NOMO-1 treated with dmso at 0.1 percent for 144 hours (cell line): ENCODE results near the gene ID3.
"Not testable (repeated sequence)": the region's sequence is repeated elsewhere in the genome, so short reads cannot be mapped to it uniquely, and the experiment has no call there.

Experiments used
- DNase-seq: peaks from one replicate; lab custom pipeline; 2025; ENCODE audit not compliant: unreplicated experiment; lab: John Stamatoyannopoulos, UW

ID3 gene

DNA sequence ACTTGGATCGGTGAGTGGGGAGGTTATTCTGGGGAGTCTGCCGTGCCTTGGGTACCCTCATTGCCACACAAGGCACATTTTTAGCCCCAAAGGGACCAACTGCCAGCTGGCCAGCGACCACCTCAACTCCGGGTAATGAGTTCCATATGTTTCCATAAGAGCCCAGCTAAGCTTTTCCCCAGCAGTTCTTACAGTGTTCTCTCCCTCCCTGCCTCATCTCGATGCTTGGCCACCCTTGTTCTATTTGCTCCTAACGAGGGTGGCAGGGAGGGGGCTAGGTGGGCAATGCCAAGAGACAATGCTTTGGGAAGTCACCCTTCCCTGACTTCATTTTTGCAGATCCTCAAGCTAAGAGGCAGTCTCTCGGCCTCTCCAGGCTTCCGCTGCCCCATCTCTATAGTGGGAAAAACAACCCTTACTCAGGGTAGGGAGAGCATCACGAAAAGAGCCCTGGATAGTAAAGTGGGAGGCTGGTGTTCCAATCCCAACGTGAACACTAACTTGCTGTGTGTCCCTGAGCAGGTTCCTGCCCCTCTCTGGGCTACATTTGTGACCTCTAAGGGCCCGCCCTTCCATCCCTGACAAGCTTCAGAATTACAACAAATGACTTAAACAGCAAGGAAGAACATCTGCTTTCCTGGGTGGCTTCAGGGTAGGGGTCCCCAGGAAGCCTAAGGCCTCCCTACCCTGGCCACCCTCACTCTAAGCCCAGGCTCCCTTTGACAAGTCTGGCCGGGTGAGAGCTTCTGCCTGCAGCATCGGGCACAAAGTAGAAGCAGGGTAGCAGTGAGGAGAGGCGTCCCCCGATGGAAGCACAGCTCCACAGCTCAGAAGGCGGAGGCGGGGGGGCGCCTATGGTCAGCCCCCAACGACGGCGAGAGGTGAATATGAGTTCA, 5.8 kb downstream of the ID3 start:
- no peak for DNase-seq

DNA sequence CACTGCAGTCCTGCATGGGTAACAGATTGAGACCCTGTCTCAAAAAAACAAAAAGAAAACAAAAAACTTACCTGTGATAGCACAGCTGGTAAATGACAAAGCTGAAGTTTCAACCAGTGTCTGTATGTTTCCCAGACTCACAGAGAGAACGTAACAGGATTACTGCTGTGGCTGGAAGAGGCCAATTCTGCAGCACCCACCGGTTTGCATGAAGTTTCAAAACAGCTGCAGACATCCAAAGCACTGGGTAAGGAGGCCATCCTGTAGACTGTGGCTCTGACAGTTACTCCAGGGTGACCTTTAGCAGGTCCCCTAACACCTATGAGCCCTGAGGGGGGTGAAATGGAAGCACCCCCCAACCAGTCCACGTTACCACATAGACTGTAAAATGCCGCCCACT, 7.5 kb downstream of the ID3 start:
- no peak for DNase-seq

DNA sequence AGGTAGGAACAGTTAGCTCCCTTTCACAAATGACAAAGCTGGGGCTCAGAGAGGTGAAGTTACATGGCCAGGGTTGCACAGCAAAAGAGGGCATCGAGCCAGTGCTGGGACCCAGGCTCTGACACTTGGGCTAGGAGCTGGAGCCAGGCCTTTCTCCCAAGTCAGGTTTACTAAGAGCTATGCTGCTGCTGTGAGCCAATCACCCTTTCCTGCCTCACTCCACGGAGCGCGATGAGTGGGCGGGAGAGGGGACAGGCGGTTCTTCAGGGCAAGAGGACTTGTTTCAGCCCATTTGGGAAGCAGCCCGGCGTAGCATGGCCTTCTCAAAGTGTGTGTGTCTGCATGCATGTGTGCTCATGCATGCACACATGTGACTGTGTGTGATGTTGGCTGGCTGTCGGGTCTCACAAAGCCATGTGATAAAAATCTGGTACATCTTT, 10.6 kb downstream of the ID3 start:
- no peak for DNase-seq

DNA sequence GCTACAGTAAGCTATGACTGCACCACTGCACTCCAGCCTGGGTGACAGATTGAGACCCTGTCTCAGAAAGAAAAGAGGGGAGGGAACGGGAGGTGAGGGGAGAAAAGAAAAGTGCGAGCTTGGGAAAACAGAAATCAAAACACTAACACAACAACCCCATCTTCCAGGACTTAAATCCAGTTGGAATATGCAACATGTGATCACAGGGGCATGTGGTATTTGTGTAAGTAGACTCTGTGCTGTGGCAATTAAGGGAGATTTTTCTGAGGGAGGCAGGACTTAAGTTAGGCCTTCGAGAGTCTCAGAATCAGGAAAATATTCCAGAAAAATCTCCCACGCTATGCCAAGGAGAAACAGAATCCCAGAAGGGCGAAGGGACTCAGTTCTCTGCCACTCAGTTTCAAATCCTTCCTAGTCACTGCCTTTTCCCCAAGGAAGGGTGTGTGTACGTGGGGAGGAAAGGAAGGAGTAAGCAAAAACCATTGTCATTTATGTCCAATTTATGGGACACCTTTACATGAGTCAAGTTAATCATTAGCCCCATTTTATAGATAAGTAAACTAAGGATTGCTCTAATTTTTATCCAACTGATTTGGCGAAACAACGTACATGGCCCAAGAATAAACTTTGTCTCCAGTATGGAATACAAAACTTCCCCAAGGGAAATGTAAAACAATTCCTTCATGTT, 12.3 kb downstream of the ID3 start:
- DNase-seq, result no peak

DNA sequence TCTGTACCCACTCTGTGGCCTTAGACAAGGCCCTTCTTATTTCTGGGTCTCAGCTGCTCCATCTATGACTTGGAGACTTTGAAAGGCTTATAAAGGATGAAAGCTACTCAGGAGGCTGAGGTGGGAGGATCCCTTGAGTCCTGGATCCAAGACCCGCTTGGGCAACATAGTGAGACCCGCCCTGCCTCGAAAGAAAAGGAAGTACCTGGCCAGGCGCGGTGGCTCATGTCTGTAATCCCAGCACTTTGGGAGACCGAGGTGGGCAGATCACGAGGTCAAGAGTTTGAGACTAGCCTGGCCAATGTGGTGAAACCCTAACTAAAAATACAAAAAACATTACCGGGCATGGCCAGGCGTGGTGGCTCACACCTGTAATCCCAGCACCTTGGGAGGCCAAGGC, 13.4 kb downstream of the ID3 start:
- no peak for DNase-seq

DNA sequence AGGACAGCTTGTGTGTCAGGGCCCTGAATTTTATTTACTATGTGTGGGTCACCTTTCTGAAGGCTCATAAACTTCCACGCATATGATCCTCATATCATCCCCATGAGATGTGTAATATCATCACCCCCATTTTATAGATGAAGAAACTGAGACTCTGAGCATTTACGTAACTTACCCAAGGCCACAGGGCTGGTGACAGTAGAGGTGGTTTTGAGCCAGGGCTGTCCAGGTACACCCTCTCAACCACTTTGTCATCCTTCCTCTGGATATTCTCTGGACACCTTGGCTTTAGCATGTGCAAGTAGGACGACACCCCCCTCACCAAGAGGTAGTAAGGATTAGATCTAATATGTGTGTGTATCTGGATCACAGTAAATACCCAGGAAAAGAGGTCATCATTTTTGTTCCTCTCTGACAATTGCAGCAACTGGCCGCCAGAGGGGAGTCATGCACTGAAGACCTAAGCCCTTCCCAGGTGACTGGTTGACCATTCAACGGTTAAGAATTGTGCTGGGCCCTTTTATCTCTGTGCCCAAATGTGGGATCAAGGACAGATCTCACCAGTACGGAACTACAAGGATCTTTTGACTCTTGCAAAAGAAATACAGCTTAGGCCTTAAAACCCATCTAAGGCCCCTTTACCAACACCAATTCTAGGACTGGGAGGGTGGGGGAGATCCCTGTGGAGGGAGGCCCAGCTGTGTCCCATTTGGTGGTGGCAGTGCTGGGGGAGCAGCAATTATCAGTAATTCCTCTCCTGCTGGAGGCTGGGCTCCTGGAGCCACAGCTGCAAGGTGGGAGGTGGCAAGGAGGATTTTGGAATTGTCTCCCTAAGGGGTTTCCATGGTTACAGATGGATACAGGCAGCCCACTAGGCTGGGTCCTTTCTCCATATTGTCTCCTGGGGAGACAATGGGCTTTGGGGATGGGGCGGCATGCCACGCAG, 14.6 kb downstream of the ID3 start:
- no peak for DNase-seq

DNA sequence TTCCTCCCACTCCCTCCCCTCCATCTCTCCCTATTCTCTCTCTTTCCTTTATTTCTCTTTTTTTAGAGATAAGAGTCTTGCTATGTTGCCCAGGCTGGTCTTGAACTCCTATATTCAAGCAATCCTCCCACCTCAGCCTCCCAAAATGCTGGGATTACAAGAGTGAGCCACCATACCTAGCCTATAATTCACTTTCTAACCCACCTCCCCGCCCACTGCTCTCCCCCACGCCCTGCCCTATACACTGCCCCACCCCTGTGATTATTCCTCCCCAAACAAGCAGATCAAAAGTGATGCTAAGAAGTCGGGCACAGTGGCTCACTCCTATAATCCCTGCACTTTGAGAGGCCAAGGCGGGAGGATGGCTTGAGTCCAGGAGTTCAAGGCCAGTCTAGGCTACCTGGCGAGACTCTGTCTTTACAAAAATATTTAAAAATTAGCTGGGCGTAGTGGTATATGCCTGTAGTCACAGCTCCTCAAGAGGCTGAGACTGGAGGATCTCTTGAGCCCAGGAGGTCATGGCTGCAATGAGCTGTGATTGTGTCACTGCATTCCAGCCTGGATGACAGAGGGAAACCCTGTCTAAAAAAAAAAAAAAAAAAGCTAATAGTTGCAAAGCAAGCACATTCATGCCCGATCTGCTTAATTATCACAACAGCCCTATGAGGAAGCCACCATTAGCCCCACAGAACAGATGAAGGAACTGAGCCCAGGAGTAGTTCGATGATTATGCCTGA, 15.4 kb downstream of the ID3 start:
- no peak for DNase-seq

DNA sequence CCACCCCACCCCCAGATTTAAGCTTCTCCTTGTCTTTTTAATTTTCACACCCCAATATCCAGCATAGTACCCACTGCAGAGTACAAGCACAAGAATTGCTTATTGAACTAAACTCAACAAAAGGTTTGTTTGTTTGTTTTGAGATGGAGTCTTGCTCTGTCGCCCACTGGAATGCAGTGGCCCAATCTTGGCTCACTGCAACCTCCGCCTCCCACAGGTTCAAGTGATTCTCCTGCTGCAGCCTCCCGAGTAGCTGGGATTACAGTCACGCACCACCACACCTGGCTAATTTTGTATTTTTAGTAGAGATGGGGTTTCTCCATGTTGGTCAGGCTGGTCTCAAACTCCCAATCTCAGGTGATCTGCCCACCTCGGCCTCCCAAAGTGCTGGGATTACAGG, 16.4 kb downstream of the ID3 start:
- not testable (repeated sequence) for DNase-seq

DNA sequence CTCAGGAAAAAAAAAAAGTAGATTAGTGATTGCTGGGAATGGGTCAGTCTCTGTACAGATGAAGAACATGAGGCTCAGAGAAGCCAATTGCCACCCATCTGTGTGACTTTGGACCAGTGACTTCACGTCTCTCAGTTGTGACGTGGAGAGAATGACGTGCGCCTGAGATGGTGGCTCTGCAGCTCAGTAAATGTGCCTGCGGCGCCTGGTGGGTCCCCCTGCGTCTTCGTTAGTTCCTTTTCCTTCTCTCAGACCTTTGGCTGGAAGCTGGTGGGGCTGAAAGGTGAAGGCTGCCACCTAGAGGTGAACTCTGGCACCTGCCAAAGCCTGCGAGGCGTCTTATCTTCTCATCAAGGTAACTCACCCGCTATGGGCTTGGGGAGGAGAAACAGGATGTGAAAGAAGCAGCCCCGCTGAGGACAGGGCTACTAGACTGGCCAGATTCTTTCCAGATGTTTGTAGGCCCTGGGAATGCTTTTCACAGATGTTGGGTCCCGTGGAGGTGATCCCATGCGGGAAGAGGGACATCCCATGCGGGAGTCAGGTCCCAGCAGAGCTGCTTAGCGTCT, 19.5 kb downstream of the ID3 start:
- DNase-seq, result peak; percentile 92

DNA sequence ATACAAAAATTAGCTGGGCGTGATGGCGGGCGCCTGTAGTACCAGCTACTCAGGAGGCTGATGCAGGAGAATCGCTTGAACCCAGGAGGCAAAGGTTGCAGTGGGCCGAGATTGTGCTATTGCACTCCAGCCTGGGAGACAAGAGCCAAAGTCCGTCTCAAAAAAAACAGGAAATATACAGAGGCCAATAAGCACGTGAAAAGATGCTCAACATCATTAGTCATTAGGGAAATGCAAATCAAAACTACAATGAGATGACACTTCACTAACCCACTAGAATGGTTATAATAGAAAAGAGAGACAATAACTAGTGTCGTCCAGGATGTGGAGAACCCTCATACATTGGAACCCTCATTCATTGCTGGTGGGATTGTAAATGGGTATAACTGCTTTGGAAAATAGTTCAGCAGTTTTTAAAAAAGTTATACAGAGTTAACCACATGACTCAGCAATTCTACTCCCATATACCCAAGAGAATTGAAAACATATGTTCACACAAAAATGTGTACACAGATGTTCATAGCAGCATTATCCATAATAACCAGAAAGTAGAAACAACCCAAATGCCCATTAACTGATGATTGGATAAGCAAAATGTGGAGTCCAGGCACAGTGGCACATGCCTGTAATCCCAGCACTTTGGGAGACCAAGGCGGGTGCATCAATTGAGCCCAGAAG, 21.9 kb downstream of the ID3 start:
- no peak for DNase-seq

DNA sequence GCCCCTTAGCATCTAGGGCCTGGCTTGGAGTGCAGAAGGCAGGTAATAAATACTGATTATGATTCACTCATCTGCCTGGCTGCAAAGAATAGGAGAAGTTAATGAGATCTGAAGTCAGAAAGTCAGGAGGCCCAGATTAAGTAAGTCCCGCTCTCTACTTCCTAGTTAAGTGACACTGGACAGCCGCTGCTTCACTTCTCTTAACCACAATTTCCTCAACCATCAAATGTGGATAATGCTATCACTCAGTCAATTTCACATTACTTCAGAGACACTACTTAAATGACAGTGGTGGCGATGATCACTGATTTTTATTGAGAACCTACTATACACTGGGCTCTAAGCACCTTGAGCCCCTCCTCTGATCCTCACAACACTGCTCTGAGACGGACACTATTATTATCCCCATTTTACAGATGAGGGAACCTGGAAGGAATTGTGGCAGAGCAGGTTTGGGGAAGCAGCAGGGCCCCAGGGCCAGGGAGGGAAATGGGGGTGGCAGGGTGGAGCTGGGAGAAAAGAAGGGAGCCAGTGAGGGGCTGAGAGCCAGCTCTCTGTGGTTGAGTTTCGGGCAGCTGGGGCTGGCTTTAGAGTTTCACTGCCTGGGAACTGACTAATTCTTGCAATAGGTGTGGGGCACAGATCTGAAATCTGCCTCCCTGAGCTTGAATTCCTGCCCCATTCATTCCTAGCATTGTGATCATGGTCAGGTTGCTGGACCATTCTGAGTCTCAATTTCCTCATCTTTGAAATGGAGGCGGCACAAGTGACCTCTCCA, 25.9 kb downstream of the ID3 start:
- DNase-seq, result peak; percentile 88

DNA sequence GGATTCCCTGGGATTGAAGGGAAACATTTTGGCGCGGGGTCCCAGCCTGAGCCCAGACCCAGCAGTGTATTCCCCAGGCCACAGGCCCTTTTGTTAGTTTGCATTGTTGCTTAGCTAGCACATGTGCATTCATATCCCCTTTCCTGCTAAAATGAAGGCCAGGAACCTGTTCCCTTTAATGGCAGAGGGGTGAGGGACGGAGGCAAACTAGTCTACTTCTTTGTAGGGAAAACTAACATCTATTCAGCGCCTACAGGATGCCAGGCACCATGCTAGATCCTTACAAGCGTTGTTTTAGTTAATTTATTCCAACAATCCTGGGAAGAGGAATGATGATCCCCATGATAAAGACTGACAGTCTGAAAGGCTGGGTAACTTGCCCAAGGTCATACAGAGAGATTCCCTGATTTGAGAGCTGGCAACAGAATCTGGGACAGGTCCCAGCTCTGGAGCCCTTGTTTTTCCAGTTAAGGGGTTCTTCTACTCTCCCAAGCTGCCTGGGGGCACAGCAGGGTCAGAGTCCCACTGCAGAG, 27.7 kb downstream of the ID3 start:
- no peak for DNase-seq

DNA sequence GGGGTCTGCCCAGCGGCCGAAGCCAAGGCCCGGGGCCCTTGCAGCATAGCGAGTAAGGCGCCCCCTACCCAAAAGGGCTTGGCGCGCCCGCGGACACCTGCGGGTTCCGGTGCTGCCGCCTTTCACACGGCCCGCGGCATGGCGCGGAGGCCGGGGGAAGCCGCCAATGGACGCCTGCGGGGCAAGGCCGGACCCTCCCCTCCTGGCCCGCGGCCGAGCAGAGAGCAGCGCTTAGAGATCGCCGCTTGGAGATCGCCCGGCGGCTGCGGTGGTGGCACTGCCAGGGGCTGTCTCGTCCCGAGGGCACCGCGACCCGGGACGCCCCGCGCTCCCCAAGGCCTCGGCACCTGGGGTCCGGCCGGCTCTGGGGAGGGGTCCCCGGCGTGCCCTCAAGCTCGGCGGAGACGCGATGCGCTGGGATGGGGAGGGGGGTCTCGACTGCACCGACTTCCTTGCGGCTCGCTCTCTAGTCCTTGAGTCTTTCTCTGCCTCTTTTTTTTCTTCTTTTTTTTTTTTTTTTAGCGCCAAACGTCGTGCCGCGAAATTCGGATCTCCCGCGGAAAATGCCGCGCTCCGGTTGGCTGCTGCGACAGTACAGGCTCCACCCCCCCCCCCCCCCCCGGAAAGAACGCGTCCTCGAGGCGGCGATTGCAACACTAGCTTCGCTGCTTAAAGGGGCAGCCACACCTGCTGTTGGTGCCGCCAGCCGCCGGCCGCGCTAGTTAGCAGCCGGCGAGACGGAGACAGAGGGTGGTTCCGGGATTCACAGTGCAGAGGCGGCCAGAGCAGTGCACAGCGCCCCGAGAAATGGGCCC, 28.3 kb downstream of the ID3 start, which contains the start of gene E2F2:
Gene E2F2, minus strand, starts transcription at position 487 of the 815 bp plus-strand sequence. Its CDS starts 440 bp downstream, at position 47.
- peak; percentile 81 for DNase-seq

DNA sequence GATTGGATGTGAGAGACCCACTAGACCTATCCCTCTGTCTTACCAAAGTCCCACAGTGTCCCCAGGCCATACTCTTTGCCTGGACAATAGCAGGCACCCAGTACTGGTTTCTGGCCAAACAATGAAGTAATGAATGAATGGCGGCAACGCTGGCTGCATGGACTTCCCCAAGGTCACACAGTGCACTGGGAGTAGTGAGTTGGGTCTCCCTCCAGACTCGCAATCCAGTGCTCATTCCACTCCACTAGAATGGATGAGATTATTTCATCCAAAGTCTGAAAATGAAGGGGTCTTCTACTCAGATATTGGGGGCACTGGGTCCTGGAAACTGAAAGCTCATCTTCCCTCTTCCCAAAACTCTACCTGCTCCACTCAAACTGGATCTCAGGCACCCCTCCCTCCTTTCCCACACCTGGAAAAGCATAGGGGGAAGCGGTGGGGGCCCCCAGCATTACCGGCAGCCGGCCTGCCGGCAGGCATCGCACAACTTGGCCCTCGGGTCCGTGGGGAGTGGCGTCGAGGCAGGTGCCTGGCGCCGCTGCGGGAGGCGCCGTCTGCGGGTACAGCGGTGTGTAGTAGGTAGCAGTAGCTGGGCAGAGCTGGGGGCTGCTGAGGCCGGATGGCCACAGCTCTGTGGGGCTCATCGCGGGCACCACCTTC, 29.1 kb downstream of the ID3 start:
- DNase-seq, result no peak

DNA sequence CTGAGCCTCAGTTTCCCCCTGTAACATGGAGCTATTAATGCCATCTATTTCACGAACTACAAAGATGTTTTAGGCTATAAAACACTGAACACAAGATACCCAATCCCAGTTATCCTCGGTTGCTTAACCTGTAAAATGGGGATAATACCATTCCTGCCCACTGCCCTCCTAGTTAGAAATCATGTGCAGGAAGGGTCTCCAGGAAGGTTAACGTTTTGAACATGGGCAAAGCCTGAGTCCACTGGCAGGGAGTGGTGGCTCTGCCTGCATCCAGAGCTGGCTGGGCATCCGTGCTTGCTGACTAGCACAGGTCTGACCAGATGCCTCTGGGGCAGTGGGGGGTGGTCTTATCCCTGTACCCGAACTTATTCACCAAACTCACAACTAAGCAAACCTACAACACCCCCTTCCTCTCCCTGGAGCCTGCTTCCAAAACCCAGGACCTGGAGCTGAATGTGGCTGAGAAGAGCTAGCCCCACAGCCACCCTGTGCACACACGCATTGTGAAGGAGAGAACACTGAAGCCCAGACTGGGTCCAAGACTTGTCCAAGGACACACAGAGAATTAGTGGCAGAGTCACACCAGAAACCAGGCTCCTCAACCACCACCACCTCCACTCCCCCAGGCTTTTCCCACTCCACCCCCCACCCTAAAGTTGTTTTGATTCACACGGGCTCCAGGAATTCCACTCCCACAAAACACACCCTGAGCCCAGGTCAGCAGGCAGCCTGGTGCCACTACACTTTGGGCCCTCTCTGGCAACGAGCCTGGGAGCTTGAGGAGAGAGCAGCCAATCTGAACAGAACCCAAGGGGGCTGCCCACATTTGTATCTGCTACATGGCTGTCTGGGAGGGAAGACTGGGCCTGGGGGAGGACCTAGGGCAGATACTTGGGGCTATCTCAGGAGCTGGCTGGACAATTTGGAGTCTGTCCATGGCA, 29.9 kb downstream of the ID3 start:
- no peak for DNase-seq
